SHP77 treated with DMSO at 0.1 percent for 48 hours (cell line): ENCODE measurements around the gene HPSE2.

Experiments
- DNase-seq: peaks from one replicate; lab custom pipeline; 2025; lab: John Stamatoyannopoulos, UW

Gene HPSE2

DNA sequence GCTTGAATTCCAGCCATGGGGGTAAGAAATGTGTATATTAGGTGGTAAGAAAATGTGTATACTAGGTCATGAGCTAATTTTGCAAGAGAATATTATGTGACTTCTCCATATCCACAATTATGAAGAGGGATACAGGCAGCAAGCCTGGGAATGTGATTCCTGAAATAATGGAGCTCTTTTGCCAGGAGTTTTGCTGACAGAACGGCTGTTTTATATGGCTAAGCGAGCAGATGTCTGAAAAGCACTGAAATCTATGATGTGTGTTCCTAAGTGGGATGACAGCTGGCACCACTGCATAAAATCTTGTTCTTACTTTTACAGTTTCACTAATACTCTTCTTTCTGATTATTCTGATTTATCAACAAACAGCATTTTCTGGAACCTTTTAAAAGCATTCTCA is 402.9 kb downstream of the HPSE2 start:
- no peak for DNase-seq

DNA sequence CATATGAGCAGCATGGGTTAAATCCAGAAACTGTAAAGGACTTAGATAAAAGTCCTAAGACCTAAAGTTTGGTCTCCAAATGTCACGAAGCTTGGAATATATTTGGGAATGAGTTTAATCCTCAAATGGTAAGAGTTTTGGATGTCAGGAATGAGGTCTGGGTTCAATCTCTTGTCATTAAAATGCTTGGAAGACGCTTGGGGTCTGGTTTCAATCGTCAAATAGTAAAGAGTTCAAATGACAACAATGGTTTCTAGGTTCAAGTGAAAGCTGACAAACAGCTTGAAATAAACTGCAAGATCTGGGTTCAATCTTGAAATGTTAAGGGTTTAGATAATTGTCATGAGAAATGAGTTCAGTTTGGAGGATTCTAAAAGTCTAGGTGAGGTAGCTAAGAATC is 403.5 kb downstream of the HPSE2 start:
- no peak for DNase-seq

DNA sequence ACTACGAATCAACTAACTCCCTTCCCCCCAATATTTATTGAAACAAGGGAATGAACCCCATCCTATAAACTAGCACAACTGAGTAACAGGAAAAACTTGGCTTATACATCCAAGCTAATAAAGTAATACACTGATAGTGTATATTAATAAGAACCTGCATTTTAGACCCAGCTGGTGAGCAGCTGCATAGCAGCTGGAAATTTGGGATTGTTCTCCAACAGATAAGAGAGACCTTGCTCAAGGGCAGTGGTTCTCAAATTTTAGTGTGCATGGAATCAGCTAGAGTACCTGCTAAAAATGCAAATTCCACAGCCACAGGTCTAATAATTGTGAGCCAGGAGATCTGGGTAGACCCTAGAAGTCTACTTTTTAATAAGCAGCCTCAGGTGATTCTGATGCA is 404.3 kb downstream of the HPSE2 start:
- no peak for DNase-seq

DNA sequence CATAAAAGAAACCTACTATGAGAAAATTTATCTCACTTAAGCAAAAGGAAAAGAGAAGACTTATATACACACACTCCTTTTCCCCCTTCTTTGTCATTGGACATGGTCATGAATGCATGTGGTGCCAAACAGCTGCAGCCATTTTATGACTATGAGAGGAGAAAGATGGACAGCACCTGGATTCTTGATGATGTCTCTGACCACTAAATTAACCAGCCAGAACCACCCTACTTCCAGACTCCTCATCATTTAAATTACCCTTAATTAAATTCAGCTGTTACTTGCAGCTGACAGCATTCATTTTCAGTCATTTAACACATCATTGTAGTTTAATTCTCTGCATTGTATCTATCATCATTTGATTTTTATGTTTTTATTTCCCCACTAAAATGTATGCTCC is 409.9 kb downstream of the HPSE2 start:
- no peak for DNase-seq

DNA sequence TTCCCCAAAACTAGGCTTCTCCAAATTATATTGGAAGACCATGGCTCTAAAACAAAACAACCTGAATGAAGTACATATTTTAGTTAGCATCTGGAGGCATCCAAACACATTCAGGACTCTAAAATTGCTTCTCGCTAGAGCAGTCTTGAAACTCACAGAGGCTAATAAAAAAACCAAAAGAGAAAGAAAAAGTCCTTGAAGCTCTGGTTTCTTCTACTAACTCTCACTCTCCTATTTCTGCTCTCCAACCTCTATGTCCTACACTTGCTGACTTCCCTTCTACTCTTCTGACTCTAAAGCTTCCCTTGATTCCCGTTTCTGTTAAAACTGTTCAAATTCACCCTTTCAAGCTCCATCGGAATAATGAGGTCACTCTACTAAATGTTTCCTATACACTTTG is 418.3 kb downstream of the HPSE2 start:
- DNase-seq = no peak

DNA sequence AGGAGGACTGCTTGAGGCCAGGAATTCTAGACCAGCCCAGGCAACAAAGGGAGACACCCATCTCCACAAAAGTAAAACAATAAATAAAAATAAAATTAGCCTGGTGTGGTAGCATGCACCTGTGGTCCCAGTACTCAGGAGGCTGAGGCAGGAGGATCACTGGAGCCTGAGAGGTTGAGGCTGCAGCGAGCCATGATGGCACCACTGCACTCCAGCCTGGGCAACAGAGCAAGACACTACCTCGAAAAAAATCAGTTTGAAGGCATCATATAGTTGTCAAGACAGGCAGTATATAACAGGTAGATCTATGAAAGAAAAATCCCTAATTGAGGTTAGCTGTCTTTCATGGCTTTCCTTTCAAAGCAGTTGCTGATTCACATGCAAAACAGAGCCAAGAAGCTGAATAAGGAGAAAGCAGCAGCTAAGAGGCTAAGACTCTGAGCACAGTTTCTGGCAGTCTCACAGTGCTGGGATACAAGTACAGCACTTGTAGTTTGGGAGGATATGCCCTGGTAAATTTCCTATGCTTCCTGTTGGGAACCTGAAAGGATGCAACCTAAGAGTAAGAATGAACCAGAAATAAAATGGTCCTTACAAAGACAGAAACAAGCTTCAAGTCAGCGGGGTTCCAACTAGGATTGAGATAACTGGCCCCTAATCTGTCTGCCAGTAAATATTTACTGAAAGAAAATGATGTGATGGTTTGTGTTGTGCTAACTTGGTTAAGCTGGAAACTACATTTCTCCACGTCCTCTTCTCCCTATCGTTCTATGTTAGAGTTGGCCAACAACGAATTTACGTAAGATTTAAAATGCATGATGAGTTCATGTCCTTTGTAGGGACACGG is 420.4 kb downstream of the HPSE2 start:
- no peak for DNase-seq

DNA sequence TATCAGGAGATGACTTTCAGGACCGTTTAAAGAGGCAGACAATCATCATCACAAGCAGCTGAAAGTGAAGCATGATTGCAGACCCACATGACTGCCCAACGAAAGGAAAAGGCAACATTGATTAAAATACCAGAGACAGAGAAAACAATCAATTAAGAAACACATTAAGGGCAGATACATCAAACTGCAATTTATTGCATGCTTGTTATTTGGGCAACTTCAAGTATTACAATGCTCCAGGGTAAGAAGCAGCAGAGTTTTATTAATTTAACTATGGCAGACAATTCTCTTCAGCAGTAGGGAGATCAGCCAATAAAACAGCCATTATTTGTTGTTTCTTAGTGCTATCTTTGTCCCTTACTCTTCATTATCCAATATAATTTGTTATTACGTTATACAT is 421.2 kb downstream of the HPSE2 start:
- no peak for DNase-seq

DNA sequence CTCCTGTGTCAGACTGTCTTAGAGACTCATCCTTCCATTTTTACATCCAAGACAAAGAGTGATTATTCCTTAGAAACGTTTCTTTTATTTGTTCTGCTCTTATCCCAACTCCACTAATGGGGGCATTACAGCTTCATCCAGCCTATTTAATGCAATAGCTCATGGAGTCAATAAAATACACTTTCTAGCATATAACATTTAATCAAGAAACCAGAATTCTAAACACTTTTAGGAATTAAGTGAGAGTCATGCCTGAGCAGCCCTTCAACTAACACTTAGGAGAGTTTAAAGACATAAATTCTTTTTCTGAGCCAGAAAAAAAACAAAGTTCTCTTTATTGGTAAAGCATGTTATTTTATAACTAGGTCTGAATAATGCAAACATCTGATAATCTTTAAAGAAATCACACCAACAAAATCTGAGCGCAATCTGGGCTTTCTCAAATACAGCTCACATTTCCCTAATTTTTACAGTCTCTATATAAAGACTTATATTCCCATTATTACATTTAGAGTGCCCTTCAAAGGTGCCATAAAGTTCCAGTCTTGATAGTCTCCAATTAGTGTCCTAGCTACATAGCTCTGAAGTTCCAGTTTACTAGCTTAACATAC is 427.3 kb downstream of the HPSE2 start:
- DNase-seq = no peak

DNA sequence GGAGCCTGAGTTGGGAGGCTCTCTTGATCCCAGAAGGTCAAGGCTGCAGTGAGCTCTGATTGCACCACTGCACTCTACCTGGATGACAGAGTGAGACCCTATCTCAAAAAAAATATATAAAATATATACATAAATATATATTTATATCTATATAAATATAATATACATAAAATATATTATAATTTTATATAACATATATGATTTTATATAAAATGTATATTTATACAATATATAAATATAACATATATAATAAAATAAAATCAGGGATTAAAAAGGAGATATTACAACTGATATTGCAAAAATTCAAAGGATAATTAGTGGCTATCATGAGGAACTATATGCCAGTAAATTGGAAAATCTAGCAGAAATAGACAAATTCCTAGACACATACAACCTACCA is 435.4 kb downstream of the HPSE2 start:
- DNase-seq = no peak

DNA sequence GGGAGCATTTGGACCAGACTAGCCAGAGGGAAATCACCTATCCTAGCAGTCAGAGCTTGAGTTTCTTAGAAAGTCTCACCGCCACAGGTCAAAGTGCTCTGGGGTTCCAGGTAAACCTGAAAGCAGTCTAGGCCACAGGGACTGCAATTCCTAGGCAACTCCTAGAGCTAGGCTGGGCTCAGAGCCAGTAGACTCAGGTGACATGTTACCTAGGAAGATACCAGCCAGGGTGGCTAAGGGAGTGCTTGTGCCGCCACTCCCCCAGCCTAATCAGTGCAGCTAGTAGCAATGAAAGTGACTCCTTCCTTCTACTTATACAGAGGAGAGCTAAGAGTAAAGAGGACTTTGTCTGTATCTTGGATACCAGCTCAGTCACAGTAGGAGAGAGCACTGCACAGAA is 440.2 kb downstream of the HPSE2 start:
- DNase-seq = no peak

DNA sequence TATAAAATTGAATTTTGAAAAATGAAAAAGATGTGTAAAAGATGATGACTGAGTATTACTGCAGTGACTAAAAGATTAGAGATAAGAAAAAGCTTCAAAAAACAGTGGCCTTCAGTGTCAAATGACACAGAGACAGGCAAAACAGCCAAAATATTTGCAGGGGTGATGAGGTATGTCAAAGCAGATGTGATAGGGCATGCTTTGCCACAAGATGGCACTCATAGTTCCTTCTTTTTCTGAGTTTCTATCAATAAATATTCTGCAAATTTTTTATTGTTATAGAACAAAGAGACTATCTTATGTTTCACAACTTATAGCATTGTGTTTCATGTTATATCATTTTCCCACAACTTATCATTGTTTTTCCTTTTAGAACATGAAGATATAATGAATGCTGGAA is 444.8 kb downstream of the HPSE2 start:
- no peak for DNase-seq

DNA sequence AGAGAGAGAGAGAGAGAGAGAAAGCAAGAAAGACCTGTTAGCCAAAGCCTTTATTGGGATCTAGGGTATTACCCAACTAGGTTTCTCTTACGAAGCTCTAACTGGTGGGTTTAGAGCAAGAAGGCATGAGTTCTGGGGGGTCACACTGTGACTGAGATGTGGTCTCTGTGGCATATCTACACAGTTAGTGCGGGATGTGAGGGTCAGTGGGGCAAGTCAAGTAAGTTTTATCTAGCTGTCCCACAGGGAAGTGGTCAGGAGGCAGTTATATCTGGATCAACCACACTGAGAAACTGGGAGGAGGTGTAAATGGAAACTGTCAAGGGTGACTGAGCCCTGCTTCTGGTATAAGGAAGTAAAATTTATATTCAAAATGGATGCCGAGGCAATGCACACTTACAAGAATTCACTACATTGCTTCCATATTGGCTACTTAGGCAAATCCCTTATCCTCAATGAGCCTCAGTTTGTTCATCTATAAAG is 457.3 kb downstream of the HPSE2 start:
- no peak for DNase-seq

DNA sequence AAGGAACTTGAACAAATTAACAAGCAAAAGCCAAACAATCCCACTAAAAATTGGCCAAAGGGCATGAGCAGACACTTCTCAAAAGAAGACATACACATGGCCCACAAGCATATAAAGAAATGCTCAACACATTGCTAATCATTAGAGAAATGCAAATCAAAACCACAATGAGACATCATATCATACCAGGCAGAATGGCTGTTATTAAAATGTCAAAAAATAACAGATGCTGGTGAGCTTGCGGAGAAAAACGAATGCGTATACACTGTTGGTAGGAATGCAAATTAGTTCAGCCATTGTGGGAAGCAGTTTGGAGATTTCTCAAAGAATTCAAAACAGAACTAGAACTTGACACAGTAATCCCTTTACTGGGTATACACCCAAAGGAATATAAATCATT is 477.2 kb downstream of the HPSE2 start:
- DNase-seq = no peak

DNA sequence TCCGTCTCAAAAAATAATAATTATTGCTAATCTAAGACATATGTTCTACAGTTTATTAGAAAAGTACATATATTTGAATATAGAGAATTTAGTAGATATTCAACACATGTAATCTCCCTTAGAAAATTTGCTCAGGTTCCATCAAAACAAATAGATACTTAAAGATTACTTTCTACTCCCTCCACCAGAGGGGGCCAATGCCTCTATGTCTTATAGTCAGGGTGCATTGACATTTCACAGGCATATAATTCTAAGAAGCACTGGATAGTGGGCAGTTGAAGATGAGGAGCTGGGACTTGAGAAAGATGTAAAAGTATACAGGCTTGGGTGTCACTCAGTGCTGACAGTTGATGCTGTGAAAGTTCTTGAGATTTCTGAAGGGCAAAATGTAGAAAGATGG is 487.4 kb downstream of the HPSE2 start:
- peak; percentile 1 for DNase-seq

DNA sequence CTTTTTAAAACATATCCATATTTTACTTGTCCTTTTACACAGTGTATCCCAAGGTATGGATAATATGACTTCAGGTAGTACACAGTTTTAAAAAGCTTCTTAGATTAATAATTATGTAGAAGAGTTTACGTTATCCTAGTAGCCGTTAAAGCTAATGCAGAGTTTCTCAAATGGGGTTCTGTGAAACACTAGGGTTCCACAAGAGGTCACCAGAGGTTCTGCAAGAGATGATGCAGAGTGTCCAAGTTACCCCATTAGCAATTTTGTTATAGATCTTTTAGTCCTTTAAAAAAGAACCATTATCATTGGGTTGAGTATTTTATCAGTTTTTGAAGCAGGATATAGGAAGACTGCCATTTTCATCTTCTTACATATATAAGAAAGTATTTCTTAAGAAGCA is 490.0 kb downstream of the HPSE2 start:
- no peak for DNase-seq

DNA sequence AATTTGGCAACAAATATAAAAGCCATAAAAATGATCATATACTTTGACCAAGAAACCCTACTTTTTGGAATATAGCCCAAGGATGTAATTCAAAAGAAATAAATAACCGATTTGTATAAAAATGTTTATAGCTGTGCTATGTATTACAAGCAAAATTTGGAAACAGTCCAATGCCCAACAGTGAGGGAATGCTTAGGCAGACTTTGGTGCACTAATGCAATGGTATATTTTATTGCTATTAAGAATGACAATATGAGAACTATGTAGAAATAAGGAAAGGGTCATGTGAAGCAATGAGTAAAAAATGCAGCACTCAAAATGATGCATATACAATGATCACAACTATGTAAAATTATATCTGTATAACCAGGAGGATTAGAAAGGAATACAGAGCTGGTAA is 515.1 kb downstream of the HPSE2 start:
- no peak for DNase-seq

DNA sequence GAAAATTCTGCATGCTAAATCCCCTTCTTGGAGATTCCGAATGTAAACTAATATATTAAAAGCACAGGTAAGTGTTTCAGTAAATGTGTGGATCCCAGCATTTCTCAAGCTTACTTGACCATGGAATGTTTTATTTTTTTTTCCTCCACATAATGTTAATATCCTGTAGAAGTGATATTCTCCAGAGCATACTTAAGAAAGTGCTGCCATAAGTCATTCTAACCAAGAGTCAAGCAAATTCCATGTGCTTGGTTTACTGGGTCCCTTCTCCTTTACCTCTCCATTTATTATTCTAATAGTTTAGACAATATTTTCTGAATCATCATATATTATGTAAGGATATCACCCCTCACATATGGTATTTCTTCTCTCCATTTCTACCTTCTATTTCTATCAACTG is 522.1 kb downstream of the HPSE2 start:
- DNase-seq = no peak

DNA sequence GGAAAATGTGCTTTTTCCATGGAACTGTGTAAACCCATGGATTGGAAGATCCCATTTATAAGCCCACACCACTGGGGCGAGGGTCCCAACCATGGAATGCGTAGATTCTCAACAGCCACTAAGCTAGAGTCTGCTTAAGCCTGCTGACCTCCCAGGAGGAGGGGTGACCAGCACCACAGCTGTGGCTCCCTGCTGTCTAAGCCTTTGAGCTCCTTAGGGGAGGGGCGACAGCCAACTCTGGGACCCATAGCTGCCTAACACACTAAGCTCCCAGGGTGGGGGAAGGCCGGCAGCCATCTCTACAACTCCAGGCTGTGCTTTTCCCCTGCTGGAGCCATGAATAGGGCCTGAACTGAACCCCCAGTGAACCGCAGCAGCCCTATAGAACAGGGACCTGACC is 539.1 kb downstream of the HPSE2 start:
- DNase-seq = no peak

DNA sequence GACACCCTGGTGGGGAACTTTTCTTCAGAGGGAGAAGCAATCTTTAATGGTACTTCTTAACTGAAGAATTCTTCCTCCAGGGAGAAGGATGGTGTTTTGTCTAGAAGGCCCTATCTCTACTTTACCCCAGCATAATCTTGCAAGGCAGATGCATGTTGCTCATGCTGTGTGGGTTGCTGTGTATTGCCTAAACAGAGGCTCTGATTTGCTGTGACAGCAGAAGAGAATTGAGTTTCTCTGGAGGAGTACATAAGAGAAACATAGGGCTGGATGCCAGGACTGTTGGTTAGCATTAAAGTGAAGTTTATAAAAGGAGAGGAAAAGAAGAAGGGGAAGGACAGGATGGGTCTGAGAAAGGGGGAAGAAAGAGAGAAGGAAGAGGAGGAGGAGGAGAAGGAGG is 540.8 kb downstream of the HPSE2 start:
- DNase-seq = no peak

DNA sequence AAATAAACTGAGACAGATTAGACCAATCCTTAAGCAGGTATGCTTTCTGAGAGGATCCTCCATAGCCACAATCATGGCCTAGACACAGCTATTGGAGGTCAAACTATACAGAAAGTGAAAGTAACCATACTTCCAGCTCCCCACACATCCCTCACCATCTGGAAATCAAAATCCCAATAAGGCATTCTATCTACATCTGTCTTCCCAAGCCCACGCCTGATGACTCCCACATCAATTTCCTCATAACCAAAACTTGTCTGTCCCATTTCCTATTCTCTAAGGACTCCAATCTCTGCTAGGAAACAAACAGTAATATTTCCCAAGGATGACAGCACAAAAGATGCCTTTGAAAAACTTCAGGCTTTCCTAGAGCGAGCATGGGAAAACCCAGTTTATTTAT is 541.6 kb downstream of the HPSE2 start:
- DNase-seq = no peak

DNA sequence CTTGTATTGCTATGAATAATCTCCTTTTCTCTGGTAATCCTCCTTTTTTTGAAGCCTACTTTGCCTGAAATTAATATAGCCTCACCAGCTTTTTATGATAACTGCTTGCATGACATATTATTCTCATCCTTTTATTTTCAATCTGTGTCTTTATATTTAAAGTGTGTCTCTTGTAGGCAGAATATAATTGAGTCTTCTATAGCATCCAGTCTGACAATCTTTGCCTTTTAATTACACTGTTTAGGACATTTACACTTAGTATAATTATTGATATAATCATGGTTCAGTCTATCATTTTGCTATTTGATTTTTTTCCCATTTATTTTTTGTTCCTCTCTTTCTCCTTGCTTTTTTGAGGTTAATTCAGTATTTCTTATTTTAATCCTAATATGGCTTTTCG is 548.0 kb downstream of the HPSE2 start:
- no peak for DNase-seq

DNA sequence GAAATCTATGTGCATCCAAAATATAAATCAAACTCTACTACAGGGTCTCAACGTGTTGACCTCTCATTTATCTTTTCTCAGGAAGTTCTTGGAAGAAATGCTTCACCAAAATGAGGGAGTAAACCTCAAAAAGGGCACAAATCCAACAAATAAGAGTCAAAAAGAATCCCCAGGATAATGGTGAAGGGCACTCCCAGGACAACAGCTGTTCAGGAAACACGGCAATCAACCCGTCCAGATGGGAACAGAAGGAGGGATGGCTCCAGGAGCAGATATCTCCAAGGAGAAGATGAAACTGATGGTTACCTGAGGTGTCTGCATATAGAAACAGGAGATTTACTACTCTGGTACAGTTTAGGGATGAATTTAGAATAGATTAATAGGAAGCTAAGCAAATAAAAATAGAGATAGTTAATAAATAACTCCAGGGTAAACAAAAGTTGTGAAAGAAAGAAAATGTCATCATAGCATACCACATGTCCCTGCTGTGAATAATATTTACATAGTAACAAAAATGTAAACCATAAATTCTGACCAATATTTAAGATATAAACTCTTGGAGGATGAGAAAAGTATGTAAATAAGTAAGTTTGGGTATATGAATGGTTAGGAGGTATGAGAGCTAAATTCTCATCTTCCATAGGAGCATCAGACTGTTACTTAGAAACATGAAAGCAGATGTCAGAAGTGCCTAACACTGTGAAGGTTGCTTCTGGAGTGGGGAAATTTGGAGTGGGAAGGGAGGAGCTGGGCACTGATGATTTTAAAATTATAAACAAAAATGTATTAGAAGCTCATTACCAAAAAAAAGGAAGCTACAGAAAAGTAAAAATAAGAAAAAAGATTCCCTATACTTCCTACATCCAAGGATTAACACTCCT is 551.4 kb downstream of the HPSE2 start:
- DNase-seq = no peak

DNA sequence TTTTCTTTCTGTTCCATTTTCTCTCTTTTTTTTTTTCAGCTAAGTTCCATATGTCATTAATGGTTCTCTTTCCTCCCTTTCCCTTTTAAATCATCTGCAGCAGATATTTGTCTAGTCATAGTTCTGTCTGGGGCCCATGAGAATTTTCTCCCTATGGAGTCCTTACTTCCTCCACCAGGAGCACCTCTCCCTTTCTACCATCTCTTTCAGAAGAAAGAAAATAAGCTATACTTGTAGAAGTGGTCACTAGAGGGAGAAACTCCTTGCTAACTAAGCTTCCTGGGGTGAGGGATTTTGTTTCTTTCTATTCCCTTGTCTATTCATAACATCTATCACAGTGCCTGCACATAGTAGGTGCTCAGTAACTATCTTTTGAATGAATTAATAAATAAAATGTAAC is 558.8 kb downstream of the HPSE2 start:
- no peak for DNase-seq
